RWPE1 (cell line): Measurements from ENCODE around the gene TNS3.
A peak's percentile ranks its signal among the peaks of the same experiment; 100 is the strongest.

Experiments used
- CTCF ChIA-PET: fragments of 350-600 bp; sonication (Branson Sonifier 250); formaldehyde crosslinking; extraction: SDS; loops from one replicate; lab custom pipeline; 2021; lab: Yijun Ruan, JAX
- POLR2A ChIA-PET: fragments of 400-600 bp; formaldehyde crosslinking; extraction: SDS; loops from one replicate; lab custom pipeline; 2020; ENCODE audit warnings: antibody characterized with exemption; ENCODE audit not compliant: low non-redundant PET; lab: Yijun Ruan, JAX
- DNase-seq: peaks from one replicate; pipeline ENCODE4 v3.0.0; 2012; ENCODE audit warnings: low spot score
- H3K27ac ChIP-seq: fragments of 450-650 bp; 2 replicates; pipeline ENCODE4 v1.5.1; 2017
- CTCF ChIP-seq: fragments of 450-650 bp; conservative IDR thresholded peaks from 2 replicates; pipeline ENCODE4 v1.5.1; 2017; ENCODE audit warnings: low read depth, mild to moderate bottlenecking

Gene TNS3

GRCh38 chr7:47535035-47535703, 46.7 kb downstream of the TNS3 start:
- ChIA-PET CTCF (no interaction called here), POLR2A (interaction anchor here (0.6 kb wide), 1 partner anchor 251 kb away, joined by 4 read pairs; no protein-coding TSS in a partner anchor)
- DNase-seq: no peak
- TF ChIP-seq CTCF: no peak
- peak overlapping the region; percentile 58 for H3K27ac ChIP-seq

GRCh38 chr7:47534322-47535034, 47.4 kb downstream of the TNS3 start:
- TF ChIP-seq CTCF: no peak
- ChIA-PET POLR2A (no interaction called here), CTCF (interaction anchor here (0.6 to 0.9 kb wide), 2 partner anchors 98 to 190 kb away, joined by 3 to 4 read pairs; no protein-coding TSS in a partner anchor)
- peak overlapping the region; percentile 48 for H3K27ac ChIP-seq
- DNase-seq: peak; percentile 96

- CTCF ChIA-PET: no interaction called here
- POLR2A ChIA-PET: no interaction called here
- TF ChIP-seq CTCF: no peak
- DNase-seq: no peak
- H3K27ac ChIP-seq: peak overlapping the region; percentile 27; the same call in 1 of the 2 replicates
Measured at GRCh38 chr7:47531584-47532492, 50.1 kb downstream of the TNS3 start.

GRCh38 chr7:47529826-47530555, 51.9 kb downstream of the TNS3 start:
- no peak for TF ChIP-seq CTCF
- ChIA-PET CTCF (interaction anchor here (0.6 kb wide), 1 partner anchor 1869 kb away, joined by 3 read pairs; no protein-coding TSS in a partner anchor), POLR2A (no interaction called here)
- no peak overlapping the region for H3K27ac ChIP-seq
- no peak for DNase-seq

GRCh38 chr7:47529405-47529804, 52.5 kb downstream of the TNS3 start:
- no peak overlapping the region for H3K27ac ChIP-seq
- POLR2A ChIA-PET: no interaction called here

More at GRCh38 chr7:47529405-47529804, 52.5 kb downstream of the TNS3 start:
- no peak for DNase-seq
- CTCF ChIA-PET: interaction anchor here (0.6 kb wide), 1 partner anchor 1869 kb away, joined by 3 read pairs; no protein-coding TSS in a partner anchor
- no peak for TF ChIP-seq CTCF
